Liver (tissue), 9 donors: ENCODE results near the gene SLC12A8. TPM values are rescaled to one million over a fixed set of nuclear protein-coding genes. Genes with fewer than 3 reads are reported as not detected.

ENCODE experiments used
- DNase-seq: peaks from one replicate; pipeline ENCODE4 v3.0.0-alpha.2; 2017; ENCODE audit warnings: low spot score
- H3K27ac ChIP-seq, 2 donors: one replicate each; pipeline ENCODE4 v1.7.0; 2013; ENCODE audit warnings: inconsistent platforms in 2 of 2, low read length in 2 of 2, control low read depth in 1 of 2, low read depth in 1 of 2, mild to moderate bottlenecking in 1 of 2
- H3K27me3 ChIP-seq, 4 donors: one replicate each; pipeline versions ENCODE4 v1.6.1 to v1.7.0; 2013; ENCODE audit warnings: low read length in 3 of 4, inconsistent platforms in 1 of 4, mild to moderate bottlenecking in 1 of 4, moderate library complexity in 1 of 4; ENCODE audit not compliant: control insufficient read depth in 4 of 4, insufficient read depth in 4 of 4
- H3K36me3 ChIP-seq, 4 donors: one replicate each; pipeline versions ENCODE4 v1.6.1 to v1.7.0; 2013; ENCODE audit warnings: low read length in 3 of 4, mild to moderate bottlenecking in 3 of 4, low read depth in 1 of 4, moderate library complexity in 1 of 4; ENCODE audit not compliant: control insufficient read depth in 4 of 4, insufficient read depth in 3 of 4
- H3K4me1 ChIP-seq, 4 donors: one replicate each; pipeline versions ENCODE4 v1.6.1 to v1.7.0; 2013; ENCODE audit warnings: low read length in 3 of 4, mild to moderate bottlenecking in 3 of 4, moderate library complexity in 1 of 4; ENCODE audit not compliant: control insufficient read depth in 4 of 4, insufficient read depth in 4 of 4
- H3K4me3 ChIP-seq, 3 donors: one replicate each; pipeline versions ENCODE4 v1.6.1 to v1.7.0; 2013; ENCODE audit warnings: low read length in 3 of 3, control low read depth in 1 of 3, low read depth in 1 of 3, mild to moderate bottlenecking in 1 of 3
- H3K9ac ChIP-seq, 2 donors: one replicate each; pipeline ENCODE4 v1.7.0; 2013; ENCODE audit warnings: low read length in 2 of 2, mild to moderate bottlenecking in 2 of 2, moderate library complexity in 2 of 2, control low read depth in 1 of 2, low read depth in 1 of 2
- H3K9me3 ChIP-seq, 4 donors: one replicate each; pipeline versions ENCODE4 v1.6.1 to v1.7.0; 2013; ENCODE audit warnings: low read length in 3 of 4; ENCODE audit not compliant: control insufficient read depth in 4 of 4
- EGR1 ChIP-seq, 2 donors: IDR thresholded peaks; 2 replicates each; pipeline ENCODE4 v1.6.1; 2016 to 2018; ENCODE audit warnings: antibody characterized with exemption in 2 of 2, low read depth in 2 of 2
- FOXA1 ChIP-seq: IDR thresholded peaks from 2 replicates; pipeline ENCODE4 v1.6.1; 2016; ENCODE audit warnings: antibody characterized with exemption
- HNF4A ChIP-seq, 2 donors: conservative IDR thresholded peaks; 2 replicates each; pipeline ENCODE4 v1.6.1; 2016; ENCODE audit warnings: antibody characterized with exemption in 2 of 2, mild to moderate bottlenecking in 2 of 2
- HNF4G ChIP-seq: IDR thresholded peaks from 2 replicates; pipeline ENCODE4 v1.6.1; 2016; ENCODE audit warnings: antibody characterized with exemption
- JUND ChIP-seq, 2 donors: IDR thresholded peaks; 2 replicates each; pipeline ENCODE4 v1.6.1; 2016; ENCODE audit warnings: antibody characterized with exemption in 2 of 2
- MAX ChIP-seq: IDR thresholded peaks from 2 replicates; pipeline ENCODE4 v1.6.1; 2016; ENCODE audit warnings: antibody characterized with exemption
- NR2F2 ChIP-seq: IDR thresholded peaks from 2 replicates; pipeline ENCODE4 v1.6.1; 2016; ENCODE audit warnings: antibody characterized with exemption
- RAD21 ChIP-seq, 2 donors: IDR thresholded peaks; 2 replicates each; pipeline ENCODE4 v1.6.1; 2016; ENCODE audit warnings: antibody characterized with exemption in 2 of 2, mild to moderate bottlenecking in 2 of 2
- RXRA ChIP-seq, 2 donors: IDR thresholded peaks; 2 replicates each; pipeline ENCODE4 v1.6.1; 2017 to 2018; ENCODE audit warnings: antibody characterized with exemption in 2 of 2, mild to moderate bottlenecking in 1 of 2
- SP1 ChIP-seq: IDR thresholded peaks from 2 replicates; pipeline ENCODE4 v1.6.1; 2018; ENCODE audit warnings: antibody characterized with exemption, mild to moderate bottlenecking
- TAF1 ChIP-seq: conservative IDR thresholded peaks from 2 replicates; pipeline ENCODE4 v1.6.1; 2016; ENCODE audit warnings: antibody characterized with exemption, mild to moderate bottlenecking
- YY1 ChIP-seq: IDR thresholded peaks from 2 replicates; pipeline ENCODE4 v1.6.1; 2016; ENCODE audit warnings: antibody characterized with exemption, mild to moderate bottlenecking
- whole genome bisulfite sequencing: extraction: QIAGEN DNeasy Blood & Tissue Kit; methylation state at CpG from one replicate; pipeline ENCODE4 v1.1.7; 2013; 5-methylcytosine and 5-hydroxymethylcytosine counted together
- polyA plus RNA-seq, 2 donors: library from polyadenylated mRNA; stranded (reverse) in 1 of 2; unstranded in 1 of 2; fragments of 200-250 nt in 1 of 2; fragments of >200 nt in 1 of 2; fragmentation: Nextera tagmentation in 1 of 2; extraction: Ambion mirVana in 1 of 2; gene quantifications; one replicate each; pipeline versions ENCODE4 v1.2.1 to v1.2.3, GENCODE V29; 2013 to 2015
- total RNA-seq, 2 donors: library from RNA; depleted of rRNA; stranded (reverse); fragments of >200 nt; gene quantifications; one replicate each; pipeline ENCODE4 v1.2.3, GENCODE V29; 2014
- TF ChIP-seq, protein P1 (sequence below): IDR thresholded peaks from 2 replicates; pipeline ENCODE4 v1.6.1; 2016; ENCODE audit warnings: antibody characterized with exemption
- TF ChIP-seq, protein P2 (sequence below): IDR thresholded peaks from 2 replicates; pipeline ENCODE4 v1.6.1; 2016; ENCODE audit warnings: antibody characterized with exemption, mild to moderate bottlenecking
- donor health status: healthy.
- donor health status: healthy.
- donor health status: healthy.
- donor health status: healthy.
- donor health status: healthy.

SLC12A8 gene
- total and polyA plus RNA-seq, 4 donors = 2.7 to 20.3 (median 5.5) TPM

DNA sequence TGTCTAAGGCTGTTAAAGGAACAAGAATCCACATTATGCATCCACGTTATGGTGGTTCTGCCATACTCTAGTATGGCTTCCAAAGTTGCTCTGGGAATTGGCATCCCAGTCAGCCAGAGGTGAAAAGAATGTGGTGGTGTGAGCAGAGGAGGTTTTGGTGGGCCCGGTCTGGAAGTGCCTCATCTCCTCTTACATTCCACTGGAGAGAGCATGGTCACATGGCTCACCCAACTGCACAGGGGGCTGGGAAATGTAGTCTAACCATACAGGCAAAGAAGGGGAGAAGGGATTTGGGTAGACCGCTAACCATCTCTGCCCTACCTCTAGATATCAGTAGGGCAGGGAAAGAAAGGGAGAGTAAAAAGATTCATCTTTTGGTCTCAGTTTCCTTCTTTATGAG lies 153.6 kb downstream of the SLC12A8 start:
- DNase-seq = no peak
- H3K27ac ChIP-seq = no peak overlapping the region
- H3K36me3 ChIP-seq = no peaks in the 10 kb centered on the region
- WGBS = 94% methylated on average over 3 of the region's 3 CpGs
- H3K4me3 ChIP-seq = no peak overlapping the region
- TF ChIP-seq RXRA (IDR thresholded peaks at IDR 0.05) = no peak
- TF ChIP-seq NR2F2 = no peak
- peaks cover 8 to 16% (median 12%) of the 10 kb centered on the region in 4 donors for H3K4me1 ChIP-seq
- H3K9me3 ChIP-seq = no peaks in the 10 kb centered on the region
- H3K27me3 ChIP-seq = no peaks in the 10 kb centered on the region
- H3K9ac ChIP-seq = no peak overlapping the region

DNA sequence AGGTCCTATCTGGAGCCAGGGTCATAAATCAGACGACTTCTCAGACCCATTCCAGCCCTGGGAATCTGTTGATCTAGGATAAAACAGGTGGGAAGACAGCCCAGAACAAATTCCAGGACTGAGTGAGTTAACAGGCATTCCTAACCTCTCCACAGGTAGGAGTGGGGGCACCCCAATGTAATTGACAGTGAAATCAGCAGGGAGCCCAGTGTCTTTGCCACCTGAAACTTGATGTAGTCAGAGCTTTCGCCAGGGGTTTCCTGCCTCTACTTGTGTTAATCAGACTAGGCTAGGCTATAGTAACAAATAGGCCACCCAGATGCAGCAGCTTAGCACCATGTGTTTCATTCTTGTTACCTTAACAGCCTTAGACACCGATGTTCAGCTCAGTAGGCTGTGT lies 154.0 kb downstream of the SLC12A8 start:
- 94% methylated on average over 3 of the region's 3 CpGs for WGBS
- DNase-seq = no peak
- H3K4me3 ChIP-seq = no peak overlapping the region
- H3K9ac ChIP-seq = no peak overlapping the region
- TF ChIP-seq, protein P1, sequence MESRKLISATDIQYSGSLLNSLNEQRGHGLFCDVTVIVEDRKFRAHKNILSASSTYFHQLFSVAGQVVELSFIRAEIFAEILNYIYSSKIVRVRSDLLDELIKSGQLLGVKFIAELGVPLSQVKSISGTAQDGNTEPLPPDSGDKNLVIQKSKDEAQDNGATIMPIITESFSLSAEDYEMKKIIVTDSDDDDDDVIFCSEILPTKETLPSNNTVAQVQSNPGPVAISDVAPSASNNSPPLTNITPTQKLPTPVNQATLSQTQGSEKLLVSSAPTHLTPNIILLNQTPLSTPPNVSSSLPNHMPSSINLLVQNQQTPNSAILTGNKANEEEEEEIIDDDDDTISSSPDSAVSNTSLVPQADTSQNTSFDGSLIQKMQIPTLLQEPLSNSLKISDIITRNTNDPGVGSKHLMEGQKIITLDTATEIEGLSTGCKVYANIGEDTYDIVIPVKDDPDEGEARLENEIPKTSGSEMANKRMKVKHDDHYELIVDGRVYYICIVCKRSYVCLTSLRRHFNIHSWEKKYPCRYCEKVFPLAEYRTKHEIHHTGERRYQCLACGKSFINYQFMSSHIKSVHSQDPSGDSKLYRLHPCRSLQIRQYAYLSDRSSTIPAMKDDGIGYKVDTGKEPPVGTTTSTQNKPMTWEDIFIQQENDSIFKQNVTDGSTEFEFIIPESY = no peak
- no peak for TF ChIP-seq MAX
- no peak for TF ChIP-seq YY1
- no peak for TF ChIP-seq SP1
- no peak for TF ChIP-seq EGR1 (IDR thresholded peaks at IDR 0.05; ENCODE audit: low read depth in 2 of 2)
- no peak for TF ChIP-seq JUND (IDR thresholded peaks at IDR 0.05)
- TF ChIP-seq NR2F2 = no peak
- TF ChIP-seq, protein P2, sequence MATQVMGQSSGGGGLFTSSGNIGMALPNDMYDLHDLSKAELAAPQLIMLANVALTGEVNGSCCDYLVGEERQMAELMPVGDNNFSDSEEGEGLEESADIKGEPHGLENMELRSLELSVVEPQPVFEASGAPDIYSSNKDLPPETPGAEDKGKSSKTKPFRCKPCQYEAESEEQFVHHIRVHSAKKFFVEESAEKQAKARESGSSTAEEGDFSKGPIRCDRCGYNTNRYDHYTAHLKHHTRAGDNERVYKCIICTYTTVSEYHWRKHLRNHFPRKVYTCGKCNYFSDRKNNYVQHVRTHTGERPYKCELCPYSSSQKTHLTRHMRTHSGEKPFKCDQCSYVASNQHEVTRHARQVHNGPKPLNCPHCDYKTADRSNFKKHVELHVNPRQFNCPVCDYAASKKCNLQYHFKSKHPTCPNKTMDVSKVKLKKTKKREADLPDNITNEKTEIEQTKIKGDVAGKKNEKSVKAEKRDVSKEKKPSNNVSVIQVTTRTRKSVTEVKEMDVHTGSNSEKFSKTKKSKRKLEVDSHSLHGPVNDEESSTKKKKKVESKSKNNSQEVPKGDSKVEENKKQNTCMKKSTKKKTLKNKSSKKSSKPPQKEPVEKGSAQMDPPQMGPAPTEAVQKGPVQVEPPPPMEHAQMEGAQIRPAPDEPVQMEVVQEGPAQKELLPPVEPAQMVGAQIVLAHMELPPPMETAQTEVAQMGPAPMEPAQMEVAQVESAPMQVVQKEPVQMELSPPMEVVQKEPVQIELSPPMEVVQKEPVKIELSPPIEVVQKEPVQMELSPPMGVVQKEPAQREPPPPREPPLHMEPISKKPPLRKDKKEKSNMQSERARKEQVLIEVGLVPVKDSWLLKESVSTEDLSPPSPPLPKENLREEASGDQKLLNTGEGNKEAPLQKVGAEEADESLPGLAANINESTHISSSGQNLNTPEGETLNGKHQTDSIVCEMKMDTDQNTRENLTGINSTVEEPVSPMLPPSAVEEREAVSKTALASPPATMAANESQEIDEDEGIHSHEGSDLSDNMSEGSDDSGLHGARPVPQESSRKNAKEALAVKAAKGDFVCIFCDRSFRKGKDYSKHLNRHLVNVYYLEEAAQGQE = no peak
- no peak for TF ChIP-seq TAF1
- TF ChIP-seq HNF4A (conservative IDR thresholded peaks at IDR 0.05) = no peak
- no peak for TF ChIP-seq FOXA1
- no peak for TF ChIP-seq RAD21 (IDR thresholded peaks at IDR 0.05)
- TF ChIP-seq HNF4G = no peak
- H3K27ac ChIP-seq = no peak overlapping the region
- no peaks in the 10 kb centered on the region for H3K27me3 ChIP-seq
- H3K9me3 ChIP-seq = no peaks in the 10 kb centered on the region
- H3K36me3 ChIP-seq = no peaks in the 10 kb centered on the region
- peaks cover 7 to 21% (median 16%) of the 10 kb centered on the region in 4 donors for H3K4me1 ChIP-seq
